ENCODE data around the gene JPH4. TPM values are rescaled to one million over a fixed set of nuclear protein-coding genes. Genes with fewer than 3 reads are reported as not detected.

The JPH4 gene
- total RNA-seq, 1 donor from 2014 or later = not detected

- no peak for DNase-seq (ENCODE audit: low read depth)
Measured at GRCh38 chr14:23530375-23531055, 48.1 kb downstream of the JPH4 start.

GRCh38 chr14:23529016-23529415 is 49.6 kb downstream of the JPH4 start:
- no peak for DNase-seq (ENCODE audit: low read depth)

DNA sequence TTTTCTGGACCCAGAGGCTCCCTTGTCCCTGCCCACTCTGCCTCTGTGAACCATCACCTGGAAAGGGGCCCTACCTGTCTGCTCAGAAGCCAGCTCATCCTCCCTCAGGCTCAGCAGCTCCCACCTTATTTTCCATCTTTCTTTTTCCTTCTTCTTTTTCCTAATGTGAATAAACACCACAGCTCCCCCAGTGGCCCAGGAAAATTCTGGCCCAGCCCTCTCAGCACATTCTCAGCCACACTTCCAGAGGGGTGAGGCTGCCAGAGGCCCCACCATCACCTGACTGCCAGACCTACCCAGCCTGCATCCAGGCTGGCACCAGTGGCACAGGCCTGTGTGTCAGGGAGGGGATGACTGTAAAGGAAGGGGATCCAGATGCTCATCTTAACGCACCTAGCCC is 50.0 kb downstream of the JPH4 start:
- DNase-seq (ENCODE audit: low read depth) = no peak

DNA sequence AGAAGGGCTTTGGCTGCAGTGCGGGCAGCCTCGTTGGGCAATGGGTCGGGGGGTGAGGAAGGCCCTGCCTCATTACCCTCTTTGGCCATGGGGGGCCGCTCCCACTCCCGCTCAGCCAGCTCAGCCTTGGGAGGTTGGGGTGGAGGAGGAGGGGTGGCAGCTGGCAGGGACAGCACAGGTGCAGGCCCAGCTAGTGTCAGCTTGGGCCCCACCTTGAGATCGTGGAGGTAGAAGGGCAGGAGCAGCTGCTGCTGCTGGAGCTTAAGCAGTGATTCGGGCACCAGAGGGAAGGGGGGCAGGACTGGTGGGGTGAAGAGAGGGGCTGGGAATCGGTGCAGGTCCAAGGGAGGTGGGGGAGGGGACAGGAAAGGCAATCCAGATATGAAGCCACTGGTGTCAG is 53.0 kb downstream of the JPH4 start:
- DNase-seq (ENCODE audit: low read depth) = no peak

GRCh38 chr14:23524954-23525353 is 53.6 kb downstream of the JPH4 start:
- DNase-seq (ENCODE audit: low read depth) = no peak

- no peak for DNase-seq (ENCODE audit: low read depth)
Measured at GRCh38 chr14:23523229-23524016, 55.2 kb downstream of the JPH4 start.

DNA sequence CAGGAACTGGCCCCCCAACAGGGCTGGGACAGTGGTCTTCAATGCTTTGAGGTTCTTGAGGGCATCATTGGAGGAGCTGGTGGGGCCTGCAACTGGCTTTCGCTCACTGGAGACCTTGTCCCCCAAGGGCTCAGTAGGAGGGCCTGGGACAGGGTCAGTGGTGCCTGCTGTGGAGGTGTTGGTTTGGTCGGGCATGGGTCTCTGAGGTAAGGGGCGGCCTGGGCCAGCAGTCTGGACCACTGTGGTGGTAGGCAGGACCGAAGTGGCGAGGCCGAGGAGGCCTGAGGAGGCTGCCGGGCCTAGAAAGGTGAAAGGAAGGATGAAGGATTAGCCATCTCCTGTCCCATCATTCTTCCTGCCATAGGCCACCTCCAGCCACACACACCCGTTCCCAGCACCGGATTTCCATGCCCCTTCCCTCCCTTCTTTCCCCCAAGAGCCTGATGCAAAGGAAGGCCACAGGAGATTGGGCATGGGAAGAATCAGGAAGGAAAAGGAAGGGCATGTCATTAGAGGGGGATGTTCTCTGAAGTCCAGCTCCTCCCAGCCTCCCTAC is 55.9 kb downstream of the JPH4 start:
- no peak for DNase-seq (ENCODE audit: low read depth)

- no peak for DNase-seq (ENCODE audit: low read depth)
Measured at GRCh38 chr14:23521785-23522640, 56.6 kb downstream of the JPH4 start.

GRCh38 chr14:23520899-23521533 is 57.6 kb downstream of the JPH4 start:
- DNase-seq (ENCODE audit: low read depth) = no peak

DNA sequence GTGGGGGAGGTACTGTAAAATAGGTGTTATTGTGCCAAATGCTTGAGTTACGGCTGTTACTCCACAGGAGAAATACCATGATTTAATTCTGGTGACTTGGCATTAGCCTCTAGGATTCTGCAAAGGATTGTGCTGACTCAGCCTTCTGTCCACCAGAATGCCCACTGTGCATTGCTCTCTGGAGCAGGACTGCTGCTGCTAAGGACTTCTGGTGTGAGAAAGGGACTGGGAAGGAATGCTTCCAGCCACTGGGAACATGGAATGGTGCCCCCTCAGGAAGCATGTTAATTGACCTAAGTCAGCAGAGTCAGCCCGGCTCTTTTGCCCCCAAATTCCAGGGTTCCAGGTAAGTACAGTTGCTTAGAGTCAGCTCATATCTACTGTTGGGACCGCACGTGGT is 59.9 kb downstream of the JPH4 start:
- DNase-seq (ENCODE audit: low read depth) = no peak

Other genes starting within 250 kb of the JPH4 start
- 1.2 and 33.0 TPM in 2 replicates for gene SLC22A17, start 225.9 kb downstream of the JPH4 start, total RNA-seq
- gene EFS, start 213.6 kb downstream of the JPH4 start, total RNA-seq = 0.17 and 0.50 TPM in 2 replicates
- gene IL25, start 206.0 kb downstream of the JPH4 start, total RNA-seq = not detected in 2 replicates
- gene CMTM5, start 201.7 kb downstream of the JPH4 start, total RNA-seq = not detected in 2 replicates
- gene MYH6, start 170.5 kb downstream of the JPH4 start, total RNA-seq = not detected in 2 replicates
- under 0.01 TPM in 1 of 2 replicates, not detected in the other for gene MYH7, start 143.1 kb downstream of the JPH4 start, total RNA-seq
- 41.5 and 53.0 TPM in 2 replicates for gene NGDN, start 109.1 kb downstream of the JPH4 start, total RNA-seq
- gene ZFHX2, start 27.0 kb downstream of the JPH4 start, total RNA-seq = 0.69 and 1.8 TPM in 2 replicates
- 3.6 and 13.5 TPM in 2 replicates for gene THTPA, start 22.5 kb downstream of the JPH4 start, total RNA-seq
- gene AP1G2, start 11.0 kb downstream of the JPH4 start, total RNA-seq = 51.2 and 55.9 TPM in 2 replicates
- gene DHRS2, start 57.6 kb upstream of the JPH4 start, total RNA-seq = under 0.01 TPM in 1 of 2 replicates, not detected in the other